ENCODE measurements around the gene SNTB2.

GRCh38 chr16:69260506-69260905 is 73.5 kb downstream of the SNTB2 start:
- no peak for TF ChIP-seq JUN (CRISPR knock-in tag; IDR thresholded peaks at IDR 0.05)
- TF ChIP-seq ZBTB1 (CRISPR knock-in tag; IDR thresholded peaks at IDR 0.05; ENCODE audit: borderline replicate concordance) = no peak
- TF ChIP-seq CENPT (CRISPR knock-in tag; IDR thresholded peaks at IDR 0.05; ENCODE audit: low read depth) = no peak
- no peak for TF ChIP-seq POLR2A (IDR thresholded peaks at IDR 0.05; ENCODE audit: insufficient read depth in 1 of 2, low read depth in 2 of 2, low read length in 2 of 2)
- no peak for TF ChIP-seq GABPA (IDR thresholded peaks at IDR 0.05; ENCODE audit: low read depth, low read length)
- TF ChIP-seq GABPA (CRISPR knock-in tag; IDR thresholded peaks at IDR 0.05; ENCODE audit: low read depth) = no peak
- TF ChIP-seq ZFP82 (CRISPR knock-in tag; IDR thresholded peaks at IDR 0.05; ENCODE audit: borderline replicate concordance) = no peak
- TF ChIP-seq NCOA2 (CRISPR knock-in tag; IDR thresholded peaks at IDR 0.05) = no peak
- TF ChIP-seq SP2 (CRISPR knock-in tag; IDR thresholded peaks at IDR 0.05) = no peak
- TF ChIP-seq HNF1A (IDR thresholded peaks at IDR 0.05; ENCODE audit: low read depth) = no peak
- no peak for TF ChIP-seq HNF1A (CRISPR knock-in tag; IDR thresholded peaks at IDR 0.05; ENCODE audit: borderline replicate concordance)
- no peak for TF ChIP-seq ZBTB33 (CRISPR knock-in tag; IDR thresholded peaks at IDR 0.05)
- no peak for TF ChIP-seq SKIL (CRISPR knock-in tag; IDR thresholded peaks at IDR 0.05; ENCODE audit: borderline replicate concordance)
- TF ChIP-seq JUNB (CRISPR knock-in tag; IDR thresholded peaks at IDR 0.05; ENCODE audit: borderline replicate concordance) = no peak
- no peak for TF ChIP-seq SRF (IDR thresholded peaks at IDR 0.05; ENCODE audit: low read depth, low read length)
